Endothelial cell of umbilical vein (primary cell): ENCODE results near the gene SLC35A2. TPM values are rescaled to one million over a fixed set of nuclear protein-coding genes. Genes with fewer than 3 reads are reported as not detected.

Experiments
- BruUV-seq: library from RNA; stranded (reverse); fragments of 400-500 nt; replicated peaks from 2 replicates; lab custom pipeline; 2021; lab: Mats Ljungman, UMichigan
- CTCF ChIA-PET: fragments of 300-600, 350-600 bp; sonication (Branson Sonifier 250); formaldehyde crosslinking; loops from one replicate; lab custom pipeline; 2021; ENCODE audit warnings: antibody characterized with exemption, inconsistent platforms; lab: Charles Lee
- POLR2A ChIA-PET: fragments of 300-600, 350-600 bp; sonication (Branson Sonifier 250); formaldehyde crosslinking; loops from one replicate; lab custom pipeline; 2021; ENCODE audit warnings: antibody characterized with exemption, inconsistent platforms; lab: Charles Lee
- DNase-seq: peaks from one replicate; pipeline ENCODE4 v3.0.0-alpha.2; 2011; ENCODE audit warnings: low read depth, low spot score
- FAIRE-seq: peaks from 2 replicates; lab custom pipeline; 2011; peaks lifted over from hg19 to GRCh38; lab: Jason Lieb, UNC
- H2AFZ ChIP-seq: 2 replicates; pipeline ENCODE4 v1.6.0; 2012; ENCODE audit warnings: low read depth, low read length, control low read depth, inconsistent platforms
- H3K27ac ChIP-seq: 2 replicates; pipeline ENCODE4 v1.5.1; 2011; ENCODE audit warnings: low read depth, mild to moderate bottlenecking, control low read depth, low read length, moderate library complexity; ENCODE audit not compliant: insufficient read depth
- H3K27me3 ChIP-seq, 2 experiments: 2 replicates each; pipeline versions ENCODE4 v1.6.0 to v1.6.1; 2011; ENCODE audit warnings: low read length in 2 of 2, mixed read lengths in 1 of 2; ENCODE audit not compliant: control insufficient read depth in 2 of 2, insufficient read depth in 2 of 2
- H3K36me3 ChIP-seq, 2 experiments: 2 replicates in 1 of 2; 3 replicates in 1 of 2; pipeline ENCODE4 v1.5.1; 2011; ENCODE audit warnings: low read length in 2 of 2, mild to moderate bottlenecking in 1 of 2, moderate library complexity in 1 of 2; ENCODE audit not compliant: control insufficient read depth in 2 of 2, insufficient read depth in 2 of 2; ENCODE audit errors: extremely low read depth in 1 of 2
- H3K4me1 ChIP-seq: 3 replicates; pipeline ENCODE4 v1.5.1; 2011; ENCODE audit warnings: mild to moderate bottlenecking, low read length; ENCODE audit not compliant: control insufficient read depth, insufficient read depth; ENCODE audit errors: extremely low read depth
- H3K4me2 ChIP-seq: 2 replicates; pipeline ENCODE4 v1.6.1; 2011; ENCODE audit warnings: low read length, control low read depth, mixed read lengths; ENCODE audit not compliant: insufficient read depth
- H3K4me3 ChIP-seq, 3 experiments: fragments of 200-600 bp in 1 of 3; sonication (generic), shearing (Covaris generic) in 1 of 3; replicated peaks in 1 of 3; 2 replicates each; pipeline ENCODE4 v1.5.1; 2011 to 2016; ENCODE audit warnings: control low read depth in 3 of 3, low read length in 3 of 3, mild to moderate bottlenecking in 2 of 3, inconsistent platforms in 1 of 3, low read depth in 1 of 3, moderate library complexity in 1 of 3; ENCODE audit not compliant: insufficient read depth in 1 of 3
- H3K79me2 ChIP-seq: 2 replicates; pipeline ENCODE4 v1.6.0; 2012; ENCODE audit warnings: low read length, inconsistent platforms; ENCODE audit not compliant: control insufficient read depth, insufficient read depth
- H3K9ac ChIP-seq: replicated peaks from 2 replicates; pipeline ENCODE3; 2011; ENCODE audit warnings: low read length, control low read depth; ENCODE audit not compliant: insufficient read depth; ENCODE audit errors: extremely low read depth
- H3K9me1 ChIP-seq: replicated peaks from 3 replicates; pipeline ENCODE4 v1.6.0; 2011; ENCODE audit warnings: mild to moderate bottlenecking, low read length; ENCODE audit not compliant: control insufficient read depth, insufficient read depth; ENCODE audit errors: extremely low read depth
- H3K9me3 ChIP-seq: replicated peaks from 2 replicates; pipeline ENCODE4 v1.5.1; 2012; ENCODE audit warnings: low read length, inconsistent platforms; ENCODE audit not compliant: control insufficient read depth, insufficient read depth
- H4K20me1 ChIP-seq: replicated peaks from 2 replicates; pipeline ENCODE3; 2011; ENCODE audit warnings: mild to moderate bottlenecking, low read length; ENCODE audit not compliant: control insufficient read depth, insufficient read depth; ENCODE audit errors: extremely low read depth
- EZH2 ChIP-seq: IDR thresholded peaks from 2 replicates; pipeline ENCODE4 v1.6.1; 2012; ENCODE audit warnings: borderline replicate concordance, low read depth, mild to moderate bottlenecking, moderate library complexity, low read length, inconsistent platforms; ENCODE audit not compliant: severe bottlenecking
- FOS ChIP-seq: IDR thresholded peaks from 2 replicates; pipeline ENCODE4 v1.6.1; 2011; ENCODE audit warnings: mild to moderate bottlenecking, low read length, moderate library complexity, borderline replicate concordance; ENCODE audit not compliant: insufficient read depth
- GATA2 ChIP-seq: IDR thresholded peaks from 2 replicates; pipeline ENCODE4 v1.7.0; 2011; ENCODE audit warnings: low read depth, mild to moderate bottlenecking, moderate library complexity, mixed read lengths, low read length; ENCODE audit not compliant: insufficient read length, insufficient read depth
- JUN ChIP-seq: IDR thresholded peaks from 2 replicates; pipeline ENCODE4 v1.6.1; 2011; ENCODE audit warnings: borderline replicate concordance, low read depth; ENCODE audit not compliant: insufficient read length, insufficient read depth
- MYC ChIP-seq: IDR thresholded peaks from one replicate; pipeline ENCODE4 v1.6.1; 2011; ENCODE audit warnings: mild to moderate bottlenecking, low read depth, low read length
- POLR2A ChIP-seq: IDR thresholded peaks from 2 replicates; pipeline ENCODE4 v1.6.1; 2012; ENCODE audit warnings: low read depth, mild to moderate bottlenecking, control low read depth, low read length
- POLR2AphosphoS5 ChIP-seq: IDR thresholded peaks from 2 replicates; pipeline ENCODE4 v1.6.1; 2012; ENCODE audit warnings: low read depth, mild to moderate bottlenecking, control low read depth, low read length, moderate library complexity; ENCODE audit not compliant: insufficient read depth
- dilution Hi-C: fragments of 300-500 bp; cut with MboI; formaldehyde crosslinking; loops from one replicate; pipeline ENCODE4 v1.15.0; 2019; ENCODE audit warnings: low sequenced_read_pairs; ENCODE audit not compliant: extremely low pct_ligation_motif_present
- intact Hi-C: fragments of 100-400 bp; cut with micrococcal nuclease; formaldehyde crosslinking; loops from one replicate; pipeline ENCODE4 v1.10.0; 2022
- polyA plus RNA-seq, 4 experiments: library from polyadenylated mRNA; depleted of rRNA in 3 of 4; stranded (reverse) in 3 of 4; unstranded in 1 of 4; fragments of >200 nt; gene quantifications; 2 replicates each; pipeline versions ENCODE4 v1.2.1 to v1.2.3, GENCODE V29; 2011 to 2012; ENCODE audit warnings: missing spikeins in 1 of 4
- total RNA-seq: library from RNA; stranded (reverse); gene quantifications from 2 replicates; pipeline ENCODE4 v1.2.3, GENCODE V29; 2021
- TF ChIP-seq, protein P1 (sequence below): IDR thresholded peaks from 2 replicates; pipeline ENCODE4 v1.6.1; 2011; ENCODE audit not compliant: insufficient read depth, insufficient read length
- TF ChIP-seq, protein P2 (sequence below), 2 donors: IDR thresholded peaks; 1 replicate in 1 of 2; 2 replicates in 1 of 2; pipeline ENCODE4 v1.5.1; 2011; ENCODE audit warnings: low read length in 2 of 2, mild to moderate bottlenecking in 2 of 2, moderate library complexity in 2 of 2, control low read depth in 1 of 2, inconsistent platforms in 1 of 2, low read depth in 1 of 2; ENCODE audit not compliant: insufficient read depth in 1 of 2; ENCODE audit errors: extremely low read depth in 1 of 2

SLC35A2 gene
- total and polyA plus RNA-seq, 2 donors (not counting 3 experiments of a cell fraction or from before 2014, with no cell fraction given) = 31.4 to 64.5 TPM

DNA sequence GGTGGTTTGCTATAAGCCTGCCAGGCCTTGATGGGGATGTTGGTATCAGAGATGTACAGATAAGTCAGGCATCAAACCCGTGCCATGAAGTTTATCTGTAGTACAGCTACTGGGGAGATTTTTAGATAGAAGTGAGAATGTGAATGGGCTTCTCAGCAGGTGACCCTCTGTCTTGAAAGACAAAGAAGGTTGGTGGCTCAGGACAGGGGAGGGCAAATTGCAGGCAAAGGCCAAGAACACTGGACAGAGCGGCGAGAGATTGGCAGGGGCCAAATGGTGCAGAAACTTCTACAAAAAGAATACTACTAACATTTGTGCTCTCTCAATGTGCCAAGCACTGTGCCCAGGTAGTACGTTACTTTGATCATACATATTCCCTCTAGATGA, 9.3 kb upstream of the SLC35A2 start:
- TF ChIP-seq MYC (no peak), POLR2A (no peak), EZH2 (no peak)
- Histone ChIP-seq H3K4me3 (no peak overlapping the region), H4K20me1 (no peaks in the 10 kb centered on the region), H3K9me3 (no peaks in the 10 kb centered on the region), H3K27ac (no peak overlapping the region), H3K9ac (no peak overlapping the region), H2AFZ (no peak overlapping the region), H3K27me3 (no peaks in the 10 kb centered on the region), H3K9me1 (no peaks in the 10 kb centered on the region), H3K79me2 (peaks cover 2% of the 10 kb centered on the region), H3K4me1 (peaks cover 2% of the 10 kb centered on the region), H3K36me3 (peaks cover 0 to 10% of the 10 kb centered on the region in 2 experiments), H3K4me2 (no peak overlapping the region)
- intact Hi-C loops (no loop called here), dilution Hi-C loops (no loop called here)
- FAIRE-seq (no peak), DNase-seq (no peak)
- POLR2A ChIA-PET = no interaction called here
- CTCF ChIA-PET = no interaction called here
- no TSS peak for BruUV-seq

DNA sequence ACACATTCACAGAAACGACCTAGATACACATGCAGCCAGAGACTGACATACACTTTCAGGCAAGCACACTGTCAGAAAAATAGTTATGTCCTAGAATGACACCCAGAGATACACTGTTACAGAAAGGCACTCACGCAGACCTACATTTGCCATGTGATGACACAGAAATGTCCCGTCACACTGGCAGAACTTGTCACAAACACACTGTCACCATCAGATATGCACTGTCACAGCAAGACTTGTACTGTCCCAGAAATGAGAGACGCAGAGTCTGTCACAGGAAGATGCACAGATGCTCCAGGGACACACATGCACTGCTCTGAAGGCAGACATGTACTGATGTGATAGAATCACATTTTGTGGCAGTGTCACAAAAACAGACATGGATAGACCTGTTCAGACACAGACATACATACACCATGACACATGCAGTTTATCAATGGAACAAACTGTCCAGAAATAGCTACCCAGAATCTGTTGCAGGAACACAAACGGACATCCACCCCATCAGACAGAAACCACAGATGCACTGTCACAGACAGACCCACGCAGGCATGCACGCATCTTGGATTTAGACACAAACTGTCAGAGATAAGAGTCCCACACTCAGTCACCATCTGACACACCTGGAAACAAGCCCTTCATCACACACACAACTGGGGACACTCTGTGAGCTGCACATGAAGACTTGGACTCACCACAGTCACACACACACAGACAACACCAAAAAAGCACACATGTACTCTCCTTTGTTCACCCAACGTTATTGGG, 8.7 kb upstream of the SLC35A2 start:
- ChIA-PET CTCF (interaction anchor here (1.0 kb wide), 1 partner anchor 26 kb away, joined by 3 read pairs; no protein-coding TSS in a partner anchor), POLR2A (no interaction called here)
- TF ChIP-seq GATA2 = no peak
- no peak for TF ChIP-seq MYC
- TF ChIP-seq POLR2AphosphoS5 = no peak
- no peak for TF ChIP-seq EZH2
- no peak for TF ChIP-seq JUN
- no peak for TF ChIP-seq POLR2A
- TF ChIP-seq, protein P1, sequence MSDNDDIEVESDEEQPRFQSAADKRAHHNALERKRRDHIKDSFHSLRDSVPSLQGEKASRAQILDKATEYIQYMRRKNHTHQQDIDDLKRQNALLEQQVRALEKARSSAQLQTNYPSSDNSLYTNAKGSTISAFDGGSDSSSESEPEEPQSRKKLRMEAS = no peak
- TF ChIP-seq, protein P2, sequence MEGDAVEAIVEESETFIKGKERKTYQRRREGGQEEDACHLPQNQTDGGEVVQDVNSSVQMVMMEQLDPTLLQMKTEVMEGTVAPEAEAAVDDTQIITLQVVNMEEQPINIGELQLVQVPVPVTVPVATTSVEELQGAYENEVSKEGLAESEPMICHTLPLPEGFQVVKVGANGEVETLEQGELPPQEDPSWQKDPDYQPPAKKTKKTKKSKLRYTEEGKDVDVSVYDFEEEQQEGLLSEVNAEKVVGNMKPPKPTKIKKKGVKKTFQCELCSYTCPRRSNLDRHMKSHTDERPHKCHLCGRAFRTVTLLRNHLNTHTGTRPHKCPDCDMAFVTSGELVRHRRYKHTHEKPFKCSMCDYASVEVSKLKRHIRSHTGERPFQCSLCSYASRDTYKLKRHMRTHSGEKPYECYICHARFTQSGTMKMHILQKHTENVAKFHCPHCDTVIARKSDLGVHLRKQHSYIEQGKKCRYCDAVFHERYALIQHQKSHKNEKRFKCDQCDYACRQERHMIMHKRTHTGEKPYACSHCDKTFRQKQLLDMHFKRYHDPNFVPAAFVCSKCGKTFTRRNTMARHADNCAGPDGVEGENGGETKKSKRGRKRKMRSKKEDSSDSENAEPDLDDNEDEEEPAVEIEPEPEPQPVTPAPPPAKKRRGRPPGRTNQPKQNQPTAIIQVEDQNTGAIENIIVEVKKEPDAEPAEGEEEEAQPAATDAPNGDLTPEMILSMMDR (IDR thresholded peaks at IDR 0.05; ENCODE audit: extremely low read depth in 1 of 2, insufficient read depth in 1 of 2, low read depth in 1 of 2, low read length in 2 of 2) = no peak
- TF ChIP-seq FOS = no peak
- Histone ChIP-seq H3K27me3 (no peaks in the 10 kb centered on the region), H3K79me2 (peaks cover 2% of the 10 kb centered on the region), H2AFZ (no peak overlapping the region), H3K4me2 (no peak overlapping the region), H3K27ac (no peak overlapping the region), H3K36me3 (peaks cover 0 to 10% of the 10 kb centered on the region in 2 experiments), H3K4me3 (no peak overlapping the region), H3K9ac (no peak overlapping the region), H3K4me1 (peaks cover 2% of the 10 kb centered on the region), H3K9me1 (no peaks in the 10 kb centered on the region), H3K9me3 (no peaks in the 10 kb centered on the region), H4K20me1 (no peaks in the 10 kb centered on the region)
- FAIRE-seq (no peak), DNase-seq (no peak)
- dilution Hi-C loops = no loop called here
- intact Hi-C loops = loop anchor here (1.0 kb wide), 1 partner anchor 38 kb away; no protein-coding TSS in a partner anchor
- no TSS peak for BruUV-seq
